Urinary bladder (tissue), 4 donors: ENCODE results near the gene RECK. TPM values are rescaled to one million over a fixed set of nuclear protein-coding genes. Genes with fewer than 3 reads are reported as not detected.

Experiments
- DNase-seq: peaks from one replicate; pipeline ENCODE4 v3.0.0-alpha.2; 2015; ENCODE audit errors: extremely low spot score
- H3K27ac ChIP-seq: one replicate; pipeline ENCODE4 v1.5.1; 2013; ENCODE audit warnings: low read depth, mild to moderate bottlenecking, moderate library complexity
- H3K36me3 ChIP-seq: one replicate; pipeline ENCODE4 v1.6.1; 2013; ENCODE audit warnings: mild to moderate bottlenecking, moderate library complexity; ENCODE audit not compliant: insufficient read depth
- H3K4me1 ChIP-seq: one replicate; pipeline ENCODE4 v1.6.1; 2013; ENCODE audit warnings: mild to moderate bottlenecking, moderate library complexity; ENCODE audit not compliant: insufficient read depth
- H3K4me3 ChIP-seq: one replicate; pipeline ENCODE4 v1.5.1; 2013; ENCODE audit warnings: low read depth, low read length
- WGBS: extraction: QIAGEN DNeasy Blood & Tissue Kit; methylation state at CpG from one replicate; pipeline ENCODE4 v1.1.7; 2013; 5-methylcytosine and 5-hydroxymethylcytosine counted together
- polyA plus RNA-seq: library from polyadenylated mRNA; stranded (reverse); fragments of 200-250 nt; gene quantifications from one replicate; pipeline ENCODE4 v1.2.3, GENCODE V29; 2013
- total RNA-seq: library from RNA; depleted of rRNA; stranded (reverse); fragments of >200 nt; gene quantifications from one replicate; pipeline ENCODE4 v1.2.3, GENCODE V29; 2014
- donor health status: healthy with polysubstance abuse.
- donor health status: healthy.

The RECK gene
- total and polyA plus RNA-seq, 2 donors: 17.1 to 31.2 TPM

DNA sequence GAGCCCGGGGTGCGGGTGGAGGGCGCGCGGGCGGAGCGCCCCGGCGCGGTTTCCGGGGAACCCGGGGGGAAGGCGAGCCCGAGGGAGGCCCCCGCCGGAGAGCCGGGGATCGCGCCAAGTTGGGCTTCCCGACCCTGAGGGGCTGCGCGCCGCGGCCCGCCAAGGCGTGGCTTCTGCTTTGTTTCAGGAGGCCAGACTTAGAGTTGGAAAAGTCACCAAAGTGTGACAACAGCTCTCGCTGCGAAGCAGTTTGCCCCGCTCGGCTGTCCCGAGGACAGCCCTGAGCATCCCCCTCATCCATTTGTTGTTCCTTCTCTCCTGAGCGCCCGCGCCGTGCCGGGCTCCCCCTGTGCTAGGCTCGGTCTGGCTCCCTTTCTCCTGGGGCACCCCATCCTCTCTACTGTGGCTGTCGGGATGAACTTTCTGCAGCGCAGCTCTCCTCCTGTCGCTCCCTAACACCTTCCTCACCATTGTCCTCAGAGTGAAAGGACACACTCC is 100.2 kb downstream of the RECK start:
- under 1% methylated on average over 40 of the region's 40 CpGs for WGBS
- no peak overlapping the region for H3K27ac ChIP-seq
- peaks cover 2% of the 10 kb centered on the region for H3K4me1 ChIP-seq
- no peaks in the 10 kb centered on the region for H3K36me3 ChIP-seq
- DNase-seq: no peak
- peak overlapping the region; percentile 76 for H3K4me3 ChIP-seq

DNA sequence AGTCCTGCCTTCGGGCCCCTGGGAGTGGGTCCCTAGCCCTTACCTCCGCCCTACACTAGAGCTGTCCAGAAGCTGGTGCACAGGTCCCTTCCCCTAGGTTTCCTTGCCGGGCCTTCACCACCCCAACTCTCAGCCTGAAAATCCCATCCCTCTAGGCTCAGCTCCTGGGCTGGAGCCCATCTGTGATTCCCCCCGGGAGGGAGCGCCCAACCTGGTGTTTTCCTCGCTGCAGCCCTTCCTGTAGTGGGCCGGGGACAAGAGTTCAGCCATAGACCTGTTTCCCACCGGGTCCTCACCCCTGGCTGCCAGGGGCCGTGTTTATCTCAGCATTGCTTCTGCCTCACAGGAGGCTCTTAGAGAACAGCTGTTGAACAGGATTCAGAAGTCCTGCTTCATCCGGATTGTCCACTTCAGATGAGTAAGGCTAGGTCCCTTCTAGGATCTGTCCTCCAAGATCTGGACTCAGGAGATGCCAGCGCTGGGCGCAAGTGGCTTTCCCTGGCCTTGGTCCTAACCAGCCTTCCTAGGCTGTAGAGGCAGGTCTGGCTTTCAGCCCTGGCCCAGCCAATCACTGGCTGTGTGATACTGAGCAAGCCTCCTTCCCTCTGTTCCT is 100.8 kb downstream of the RECK start:
- H3K4me3 ChIP-seq: peak overlapping the region; percentile 76
- H3K36me3 ChIP-seq: no peaks in the 10 kb centered on the region
- no peak for DNase-seq
- H3K27ac ChIP-seq: no peak overlapping the region
- peaks cover 2% of the 10 kb centered on the region for H3K4me1 ChIP-seq
- WGBS: 18% methylated on average over 12 of the region's 12 CpGs

DNA sequence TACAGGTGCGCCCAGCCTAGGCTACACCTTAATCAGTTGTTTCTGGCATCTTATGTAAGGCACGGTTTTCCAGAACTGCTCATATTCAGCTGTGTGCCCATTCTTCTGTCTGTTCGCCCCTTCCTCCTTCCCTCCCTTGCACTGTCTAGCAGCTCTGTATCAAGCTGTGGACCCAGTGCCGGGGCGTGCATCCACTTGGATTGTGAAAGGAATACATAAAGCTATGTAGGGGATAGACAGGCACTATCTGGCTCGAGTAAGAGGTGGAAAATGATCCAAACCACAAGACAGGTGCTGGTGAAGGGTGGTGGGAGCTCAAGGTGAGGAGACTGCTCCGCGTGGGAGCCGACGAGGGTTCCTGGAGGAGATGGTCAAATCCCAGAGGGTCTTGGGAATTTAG is 101.8 kb downstream of the RECK start:
- no peak for DNase-seq
- H3K36me3 ChIP-seq: no peaks in the 10 kb centered on the region
- H3K27ac ChIP-seq: no peak overlapping the region
- WGBS: 92% methylated on average over 10 of the region's 10 CpGs
- no peak overlapping the region for H3K4me3 ChIP-seq
- peaks cover 2% of the 10 kb centered on the region for H3K4me1 ChIP-seq

DNA sequence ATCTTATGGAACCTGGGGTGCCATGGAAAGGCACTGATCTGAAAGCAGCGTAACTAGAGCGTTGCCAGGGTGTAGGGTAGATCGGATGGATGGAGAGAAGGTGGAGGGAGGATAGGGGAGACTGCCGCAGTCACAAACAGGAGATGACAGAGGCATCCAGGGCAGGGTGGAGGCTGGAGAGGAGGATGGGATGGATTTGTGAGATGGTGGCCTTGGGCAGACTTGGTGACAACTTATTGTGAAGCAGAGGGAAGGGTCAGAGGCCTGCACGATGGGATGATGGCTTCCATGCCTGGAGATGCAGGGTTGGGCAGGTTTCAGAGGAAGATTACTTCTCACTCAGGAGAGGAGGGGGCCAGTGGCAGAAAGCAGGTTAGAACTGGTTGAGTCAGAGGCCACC is 102.2 kb downstream of the RECK start:
- no peaks in the 10 kb centered on the region for H3K36me3 ChIP-seq
- no peak overlapping the region for H3K4me3 ChIP-seq
- WGBS: 92% methylated on average over 5 of the region's 5 CpGs
- DNase-seq: no peak
- peaks cover 2% of the 10 kb centered on the region for H3K4me1 ChIP-seq
- H3K27ac ChIP-seq: no peak overlapping the region

DNA sequence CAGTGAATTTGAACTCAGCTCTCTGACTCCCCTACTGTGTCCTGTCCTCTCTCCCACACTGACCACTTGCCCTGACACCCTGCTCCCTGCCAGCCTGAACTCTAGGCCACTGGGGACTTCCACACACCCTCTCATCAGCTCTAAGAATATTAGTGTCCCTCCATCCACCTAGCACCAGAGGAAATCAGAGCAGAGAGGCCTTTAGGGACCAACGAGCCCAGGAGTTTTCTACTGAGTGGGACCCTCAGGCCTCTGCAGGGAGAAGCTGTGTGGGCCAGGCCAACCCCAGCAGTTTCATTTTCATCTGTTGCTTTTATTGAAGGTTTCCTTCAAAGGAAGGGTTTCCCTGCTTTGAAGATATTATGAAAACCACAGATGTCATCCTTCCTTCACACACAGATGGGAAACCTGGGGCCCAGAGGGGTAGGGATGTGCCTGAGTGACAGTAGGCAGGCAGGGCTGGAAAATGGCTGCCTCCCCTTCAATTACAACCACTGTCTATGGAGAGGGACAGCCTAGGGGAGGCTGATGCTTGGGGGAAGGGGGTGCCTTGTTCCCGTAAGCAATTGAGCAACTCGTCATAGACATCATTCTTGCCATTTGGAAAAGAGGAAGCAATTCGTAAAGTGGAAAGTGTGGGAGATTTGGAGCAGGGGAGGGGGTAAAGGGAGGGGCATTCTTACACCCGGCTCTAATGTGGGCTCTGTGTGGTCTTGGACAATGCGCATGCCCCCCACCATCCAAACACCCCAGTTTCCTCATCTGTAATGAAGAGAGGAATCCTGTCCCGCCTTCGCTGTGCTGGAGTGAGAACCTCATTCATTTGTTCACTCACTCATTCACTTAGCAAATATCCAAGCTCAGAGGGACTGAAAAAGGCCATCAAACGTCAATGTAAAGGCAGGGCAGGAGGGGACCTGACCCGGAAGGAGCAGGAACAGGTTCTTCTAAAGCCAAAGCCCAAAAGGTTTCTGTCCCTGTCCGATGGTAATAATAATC is 103.7 kb downstream of the RECK start:
- no peaks in the 10 kb centered on the region for H3K36me3 ChIP-seq
- peaks cover 2% of the 10 kb centered on the region for H3K4me1 ChIP-seq
- 79% methylated on average over 11 of the region's 11 CpGs for WGBS
- DNase-seq: no peak
- H3K4me3 ChIP-seq: no peak overlapping the region
- no peak overlapping the region for H3K27ac ChIP-seq

DNA sequence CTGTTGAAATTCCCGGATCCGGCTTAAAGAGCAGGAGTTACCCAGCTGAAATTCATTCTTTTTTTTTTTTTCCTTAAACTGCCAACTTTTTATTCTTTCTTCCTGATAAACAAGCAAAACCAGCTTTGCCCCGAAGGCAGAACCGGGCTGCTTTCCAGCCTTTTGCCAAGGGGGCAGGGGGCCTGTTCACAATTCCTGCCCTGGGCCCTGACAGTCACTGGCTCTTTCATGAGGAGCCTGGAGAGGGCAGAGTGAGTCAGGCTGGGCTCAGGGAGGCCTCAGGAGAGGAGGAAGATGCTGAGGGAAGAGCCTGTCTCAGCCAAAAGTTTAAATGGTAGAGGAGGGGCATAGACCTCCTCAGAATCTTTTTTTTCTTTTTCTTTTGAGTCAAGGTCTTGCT is 104.6 kb downstream of the RECK start:
- no peak overlapping the region for H3K27ac ChIP-seq
- DNase-seq: no peak
- WGBS: 39% methylated on average over 4 of the region's 4 CpGs
- no peaks in the 10 kb centered on the region for H3K36me3 ChIP-seq
- H3K4me1 ChIP-seq: peaks cover 2% of the 10 kb centered on the region
- H3K4me3 ChIP-seq: no peak overlapping the region

DNA sequence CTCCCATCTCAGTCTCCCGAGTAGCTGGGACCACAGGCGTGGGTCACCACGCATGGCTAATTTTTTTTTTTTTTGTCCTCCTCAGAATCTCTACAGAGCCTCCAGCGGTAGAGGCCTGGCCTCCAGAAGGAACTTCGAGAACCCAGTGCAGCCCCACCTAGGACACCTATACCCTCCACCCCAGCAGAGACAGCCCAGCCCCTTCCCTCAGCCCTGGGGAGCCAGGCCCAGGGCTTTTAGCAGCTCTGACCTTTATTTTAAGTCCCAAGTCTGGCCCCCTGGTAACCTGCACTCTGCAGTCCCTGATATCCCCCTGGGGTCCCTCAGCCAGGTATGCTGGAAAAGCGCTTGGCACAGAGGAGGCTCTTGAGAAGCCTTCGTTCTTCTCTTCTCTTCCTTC is 105.0 kb downstream of the RECK start:
- Histone ChIP-seq H3K4me1 (peaks cover 2% of the 10 kb centered on the region), H3K36me3 (no peaks in the 10 kb centered on the region), H3K27ac (no peak overlapping the region), H3K4me3 (no peak overlapping the region)
- no peak for DNase-seq
- WGBS: 84% methylated on average over 7 of the region's 7 CpGs

DNA sequence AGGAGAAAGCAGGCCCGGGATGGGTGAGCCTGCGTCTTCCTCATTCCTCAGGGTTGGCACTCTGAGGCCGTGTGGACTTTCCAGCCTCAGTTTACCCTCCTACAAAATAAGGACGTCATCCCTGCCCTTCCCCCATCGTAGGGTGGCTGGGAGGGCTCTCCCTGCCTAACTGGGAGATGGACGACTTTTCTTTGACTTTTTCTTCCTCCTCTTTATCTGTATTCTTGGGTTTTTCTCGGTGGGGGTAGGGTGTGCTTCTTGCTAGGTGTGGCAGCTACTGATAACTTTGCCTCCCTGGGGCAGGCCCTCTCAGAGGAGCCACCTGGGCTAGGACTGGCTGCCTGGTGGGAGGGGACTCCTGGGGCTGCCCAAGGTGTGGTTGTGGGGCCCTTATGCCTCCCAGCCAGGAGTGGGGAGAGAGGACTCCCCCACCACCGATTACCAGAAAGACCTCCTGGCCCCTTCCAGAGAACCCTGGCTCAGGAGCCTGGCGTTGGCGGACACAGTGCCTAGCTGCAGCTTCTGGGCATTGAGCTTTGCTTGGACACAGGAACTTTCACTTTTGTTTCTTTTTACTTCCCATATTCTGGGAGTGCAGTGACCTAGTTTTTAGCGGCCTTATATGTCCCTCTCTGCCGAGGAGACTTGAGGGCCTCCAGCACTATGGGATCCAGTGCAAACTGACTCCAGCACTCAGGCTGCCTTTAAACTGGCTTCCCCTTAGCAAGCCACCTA is 106.0 kb downstream of the RECK start:
- Histone ChIP-seq H3K4me1 (peaks cover 2% of the 10 kb centered on the region), H3K4me3 (no peak overlapping the region), H3K36me3 (no peaks in the 10 kb centered on the region), H3K27ac (peak overlapping the region; percentile 51)
- DNase-seq: no peak
- WGBS: 41% methylated on average over 12 of the region's 12 CpGs

DNA sequence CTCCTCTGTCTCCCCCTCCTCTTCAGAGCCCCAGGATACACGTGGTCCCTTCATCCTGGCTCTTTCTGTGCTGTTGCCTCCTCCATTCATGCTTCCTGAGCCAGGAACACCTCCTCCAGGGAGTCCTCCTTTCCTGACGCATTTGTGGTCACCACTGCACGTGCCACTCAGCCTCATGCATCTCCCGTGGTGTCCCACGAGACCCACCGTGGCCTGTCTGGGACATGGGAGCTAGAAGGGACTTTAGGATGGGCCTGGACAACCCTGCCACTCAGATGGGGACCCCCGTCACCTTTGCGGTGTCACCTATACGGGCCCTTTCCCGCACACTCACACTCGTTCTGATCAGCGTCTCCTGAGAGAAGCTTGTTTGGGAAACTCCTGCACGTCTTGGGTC is 106.5 kb downstream of the RECK start:
- no peak overlapping the region for H3K4me3 ChIP-seq
- WGBS: 72% methylated on average over 13 of the region's 13 CpGs
- no peak for DNase-seq
- no peaks in the 10 kb centered on the region for H3K4me1 ChIP-seq
- H3K27ac ChIP-seq: peak overlapping the region; percentile 34
- no peaks in the 10 kb centered on the region for H3K36me3 ChIP-seq

DNA sequence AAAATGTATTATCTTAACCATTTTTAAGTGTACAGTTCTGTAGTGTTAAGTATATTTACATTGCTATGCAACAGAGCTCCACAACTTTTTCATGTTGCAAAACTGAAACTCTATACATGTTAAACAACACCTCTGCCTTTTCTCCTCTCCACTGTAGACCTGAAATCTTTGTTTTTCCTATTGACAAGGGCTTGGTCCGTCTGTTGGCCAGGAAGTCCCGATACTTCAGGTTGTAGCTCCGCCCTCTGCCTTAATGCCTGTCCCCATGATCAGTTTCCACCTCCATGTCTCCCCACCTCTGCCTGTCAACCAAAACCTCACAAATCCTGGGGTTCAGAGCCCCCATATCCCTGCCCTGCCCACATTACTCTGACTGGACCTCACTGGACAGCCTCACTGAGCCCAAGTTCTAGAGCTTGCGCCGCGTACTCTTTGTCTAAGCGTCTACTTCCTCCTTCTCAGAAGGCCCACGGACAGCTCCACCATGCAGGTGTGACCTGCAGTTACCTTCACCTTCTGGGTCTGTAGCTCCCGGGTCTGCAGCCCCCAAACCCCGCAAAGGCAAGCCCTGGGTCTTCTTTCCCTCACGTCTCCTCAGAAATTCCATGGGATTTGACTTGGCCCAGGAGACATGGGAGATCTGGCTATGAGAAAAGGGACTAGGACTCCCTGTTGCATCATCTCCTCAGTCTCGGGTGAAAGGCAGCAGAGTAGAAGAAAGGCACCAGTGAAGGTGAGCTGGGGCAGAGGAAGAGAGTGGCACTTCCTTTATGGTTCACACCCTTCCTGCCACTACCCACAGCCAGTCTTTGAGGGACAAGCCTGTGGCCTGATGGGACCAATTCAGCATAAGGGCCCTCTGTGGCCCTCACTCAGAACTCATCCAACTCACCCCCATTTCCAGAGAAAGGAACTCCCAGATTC is 107.9 kb downstream of the RECK start:
- WGBS: 85% methylated on average over 12 of the region's 12 CpGs
- Histone ChIP-seq H3K4me1 (no peaks in the 10 kb centered on the region), H3K36me3 (no peaks in the 10 kb centered on the region), H3K4me3 (no peak overlapping the region), H3K27ac (no peak overlapping the region)
- no peak for DNase-seq

DNA sequence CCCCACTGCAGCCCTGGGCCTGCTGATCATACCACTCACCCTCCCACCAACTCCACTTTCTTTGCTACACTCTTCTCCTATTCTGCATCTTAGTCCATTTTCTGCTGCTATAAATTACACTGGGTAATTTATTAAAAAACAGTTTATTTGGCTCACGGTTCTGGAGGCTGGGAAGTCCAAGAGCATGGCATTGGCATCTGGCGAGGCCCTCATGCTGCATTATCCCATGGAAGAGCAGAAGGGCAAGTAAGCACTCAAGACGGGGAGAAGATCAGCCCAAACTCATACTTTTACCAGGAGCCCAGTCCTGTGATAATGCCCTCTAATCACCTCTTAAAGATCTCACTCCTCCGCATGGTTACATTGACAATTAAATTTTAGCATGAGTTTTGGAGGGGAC is 109.3 kb downstream of the RECK start:
- DNase-seq: no peak
- H3K27ac ChIP-seq: no peak overlapping the region
- H3K4me3 ChIP-seq: no peak overlapping the region
- H3K36me3 ChIP-seq: no peaks in the 10 kb centered on the region
- 95% methylated on average over 4 of the region's 4 CpGs for WGBS
- no peaks in the 10 kb centered on the region for H3K4me1 ChIP-seq

DNA sequence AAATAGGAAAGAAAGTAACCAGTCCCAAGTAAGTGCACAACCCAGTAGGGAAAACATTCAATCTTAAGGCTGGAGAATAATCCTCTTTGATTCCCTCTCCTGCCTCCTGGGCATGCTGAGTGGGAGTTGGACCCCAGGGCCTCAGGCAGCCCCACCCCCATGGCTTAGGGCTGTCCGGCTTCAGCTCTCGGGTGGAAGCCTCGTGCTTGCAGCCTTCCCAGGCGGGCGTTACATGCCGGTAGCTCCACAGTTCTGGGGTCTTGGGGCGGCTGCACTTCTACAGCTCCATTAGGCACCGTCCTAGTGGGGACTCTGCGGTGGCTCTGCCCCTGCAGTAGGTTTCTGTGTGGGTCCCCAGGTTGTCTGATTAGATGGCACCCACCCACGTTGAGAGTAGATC is 109.9 kb downstream of the RECK start:
- Histone ChIP-seq H3K4me1 (no peaks in the 10 kb centered on the region), H3K4me3 (no peak overlapping the region), H3K36me3 (no peaks in the 10 kb centered on the region), H3K27ac (no peak overlapping the region)
- DNase-seq: no peak
- WGBS: 76% methylated on average over 10 of the region's 10 CpGs
